Omental fat pad (tissue), 4 donors: ENCODE data around the gene CMTM1. TPM values are rescaled to one million over a fixed set of nuclear protein-coding genes. Genes with fewer than 3 reads are reported as not detected.

ENCODE experiments used
- ATAC-seq: fragments of 150-250 bp; one replicate; pipeline ENCODE4 v1.9.1; 2016; ENCODE audit warnings: mild to moderate bottlenecking, moderate library complexity; ENCODE audit not compliant: low FRiP score
- DNase-seq: peaks from one replicate; pipeline ENCODE4 v3.0.0-alpha.2; 2019; ENCODE audit warnings: low spot score
- CTCF ChIP-seq, 3 donors: fragments of 450-650 bp; IDR thresholded peaks; one replicate each; pipeline ENCODE4 v1.5.1; 2016 to 2017; ENCODE audit warnings: antibody characterized with exemption in 3 of 3, mild to moderate bottlenecking in 3 of 3, moderate library complexity in 2 of 3
- total RNA-seq, 4 donors: library from RNA; depleted of rRNA; stranded (reverse); fragments of >200 nt; gene quantifications; one replicate each; pipeline ENCODE4 v1.1.0, GENCODE V29; 2016

Gene CMTM1
- total RNA-seq, 4 donors from 2014 or later, result 0.93 to 1.1 (median 0.98) TPM

DNA sequence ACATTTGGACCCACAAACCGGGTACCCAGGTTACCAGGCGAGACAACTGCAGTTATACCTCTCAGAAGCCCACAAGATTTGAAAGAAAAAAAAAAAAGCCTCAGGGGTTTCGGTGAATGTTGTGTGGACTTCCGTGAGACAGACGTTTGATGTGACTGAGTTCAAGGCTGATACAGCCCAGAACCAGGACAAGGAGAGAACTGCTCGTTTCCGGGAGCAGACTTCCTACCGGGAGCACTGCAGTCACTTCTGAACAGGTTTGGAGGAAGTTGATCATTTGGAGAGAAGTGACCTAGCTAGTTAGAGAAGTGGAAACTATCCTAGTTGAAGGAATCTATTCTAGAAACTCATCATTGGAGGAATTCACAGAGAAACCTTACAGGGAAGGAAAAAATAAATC, 13.0 kb upstream of the CMTM1 start:
- TF ChIP-seq CTCF (IDR thresholded peaks at IDR 0.05), result no peak
- ATAC-seq, result no peak
- no peak for DNase-seq

- DNase-seq (no peak), ATAC-seq (no peak)
- TF ChIP-seq CTCF (IDR thresholded peaks at IDR 0.05), result no peak
Observed at GRCh38 chr16:66554021-66554420, 12.2 kb upstream of the CMTM1 start.

DNA sequence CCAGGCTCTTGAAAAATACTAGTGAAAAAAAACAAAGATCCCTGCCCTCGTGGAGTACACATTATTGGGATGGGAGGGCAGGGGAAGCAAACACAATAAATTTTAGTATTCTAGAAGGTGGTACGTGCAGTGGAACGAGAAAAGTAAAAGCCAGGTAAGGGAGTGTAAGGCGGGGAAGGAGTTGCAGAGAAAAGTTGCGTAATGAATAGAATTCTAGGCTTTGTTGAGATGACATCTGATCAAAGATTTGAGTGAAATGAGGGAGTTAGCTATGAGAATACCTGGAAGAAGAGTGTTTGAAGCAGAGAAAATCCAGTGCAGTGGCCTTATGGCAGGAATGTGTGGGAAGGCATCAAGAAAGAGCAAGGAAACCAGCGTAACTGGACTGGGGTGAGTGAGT, 11.7 kb upstream of the CMTM1 start:
- TF ChIP-seq CTCF (IDR thresholded peaks at IDR 0.05), result no peak
- DNase-seq (no peak), ATAC-seq (no peak)

- TF ChIP-seq CTCF (IDR thresholded peaks at IDR 0.05), result no peak
- DNase-seq (no peak), ATAC-seq (no peak)
Observed at GRCh38 chr16:66560107-66560506, 6.1 kb upstream of the CMTM1 start.

- DNase-seq, result no peak
- no peak for TF ChIP-seq CTCF (IDR thresholded peaks at IDR 0.05)
- no peak for ATAC-seq
Observed at GRCh38 chr16:66561381-66562080, 4.7 kb upstream of the CMTM1 start.

- ATAC-seq, result no peak
- TF ChIP-seq CTCF (IDR thresholded peaks at IDR 0.05), result no peak
- DNase-seq, result no peak
Observed at GRCh38 chr16:66562409-66562808, 3.8 kb upstream of the CMTM1 start.

- no peak for ATAC-seq
- no peak for DNase-seq
- no peak for TF ChIP-seq CTCF (IDR thresholded peaks at IDR 0.05)
Observed at GRCh38 chr16:66562986-66563385, 3.3 kb upstream of the CMTM1 start.
